Coronary artery (tissue), 2 donors: ENCODE results near the gene SPATA7.

Experiments
- DNase-seq: peaks from one replicate; pipeline ENCODE4 v3.0.0-alpha.2; 2017; ENCODE audit warnings: low spot score
- H3K27ac ChIP-seq, 2 donors: fragments of 200-600 bp; sonication (generic); one replicate each; pipeline ENCODE4 v1.5.1; 2016 to 2019
- H3K4me3 ChIP-seq: fragments of 200-600 bp; sonication (generic); 2 replicates; pipeline ENCODE4 v1.5.1; 2016; ENCODE audit warnings: mild to moderate bottlenecking, moderate library complexity
- CTCF ChIP-seq: fragments of 200-600 bp; sonication (generic); IDR thresholded peaks from one replicate; pipeline ENCODE4 v1.5.1; 2019; ENCODE audit warnings: antibody characterized with exemption

SPATA7 gene

GRCh38 chr14:88352698-88353097 is 32.8 kb upstream of the SPATA7 start:
- TF ChIP-seq CTCF, result no peak
- H3K27ac ChIP-seq, result no peak overlapping the region
- no peak overlapping the region for H3K4me3 ChIP-seq
- no peak for DNase-seq

- H3K4me3 ChIP-seq, result no peak overlapping the region
- no peak for DNase-seq
- TF ChIP-seq CTCF, result no peak
- no peak overlapping the region for H3K27ac ChIP-seq
Observed at GRCh38 chr14:88354358-88354757, 31.1 kb upstream of the SPATA7 start.

- DNase-seq, result no peak
- TF ChIP-seq CTCF, result no peak
- Histone ChIP-seq H3K4me3 (no peak overlapping the region), H3K27ac (no peak overlapping the region)
Observed at GRCh38 chr14:88359500-88359899, 26.0 kb upstream of the SPATA7 start.

- no peak for TF ChIP-seq CTCF
- no peak overlapping the region for H3K27ac ChIP-seq
- no peak overlapping the region for H3K4me3 ChIP-seq
- no peak for DNase-seq
Observed at GRCh38 chr14:88363644-88364043, 21.8 kb upstream of the SPATA7 start.

- no peak for DNase-seq
- no peak overlapping the region for H3K27ac ChIP-seq
- TF ChIP-seq CTCF, result no peak
- no peak overlapping the region for H3K4me3 ChIP-seq
Observed at GRCh38 chr14:88364710-88365413, 20.6 kb upstream of the SPATA7 start.

GRCh38 chr14:88369496-88369895 is 16.0 kb upstream of the SPATA7 start:
- DNase-seq, result no peak
- Histone ChIP-seq H3K27ac (no peak overlapping the region), H3K4me3 (no peak overlapping the region)
- TF ChIP-seq CTCF, result no peak

GRCh38 chr14:88379706-88380343 is 5.6 kb upstream of the SPATA7 start:
- no peak for DNase-seq
- no peak for TF ChIP-seq CTCF
- no peak overlapping the region for H3K4me3 ChIP-seq
- H3K27ac ChIP-seq, result no peak overlapping the region
